WTC11 (cell line): ENCODE data around the gene FALEC.

ENCODE experiments used
- ATF1 ChIP-seq: sonication (generic); formaldehyde crosslinking; IDR thresholded peaks from 2 replicates; pipeline ENCODE4 v1.8.1; 2023; ENCODE audit warnings: mild to moderate bottlenecking, moderate library complexity, missing genetic modification reagents
- CBFB ChIP-seq: sonication (generic); formaldehyde crosslinking; IDR thresholded peaks from 2 replicates; pipeline ENCODE4 v1.8.1; 2022; ENCODE audit warnings: mild to moderate bottlenecking, low read depth, missing genetic modification reagents
- NFYB ChIP-seq: sonication (generic); formaldehyde crosslinking; conservative IDR thresholded peaks from 2 replicates; pipeline ENCODE4 v1.8.0; 2022; ENCODE audit warnings: low read depth, missing genetic modification reagents
- NR3C1 ChIP-seq: sonication (generic); formaldehyde crosslinking; conservative IDR thresholded peaks from 2 replicates; pipeline ENCODE4 v1.8.1; 2023; ENCODE audit warnings: low read depth, mild to moderate bottlenecking, missing genetic modification reagents
- TF ChIP-seq, protein P1 (sequence below): sonication (generic); formaldehyde crosslinking; conservative IDR thresholded peaks from 2 replicates; pipeline ENCODE4 v1.8.1; 2023; ENCODE audit warnings: mild to moderate bottlenecking, low read depth, missing genetic modification reagents, moderate library complexity
- TF ChIP-seq, protein P2 (sequence below): fragments of 200-600 bp; IDR thresholded peaks from 2 replicates; pipeline ENCODE4 v1.8.0; 2022; ENCODE audit warnings: antibody characterized with exemption

DNA sequence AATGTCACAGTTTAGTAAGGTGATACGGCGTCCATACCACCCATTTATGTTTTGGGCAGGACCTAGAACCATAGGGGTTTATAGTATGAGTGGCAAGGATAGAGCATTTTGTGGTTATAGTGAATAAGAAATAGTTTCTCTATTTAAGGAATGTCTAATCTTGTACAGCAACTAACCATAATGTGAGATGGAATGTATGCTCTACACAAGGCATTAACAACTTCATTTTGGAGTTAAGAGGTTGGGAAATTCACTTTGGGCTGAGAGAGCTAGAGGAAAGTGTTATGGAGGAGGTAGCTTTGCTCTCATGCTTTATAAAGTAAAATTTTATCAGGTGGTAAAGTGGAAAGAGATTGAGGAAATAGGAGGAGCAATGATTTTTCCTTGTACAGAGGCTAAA, 66.8 kb downstream of the FALEC start:
- TF ChIP-seq NR3C1 (CRISPR knock-in tag), result no peak
- TF ChIP-seq NFYB (CRISPR knock-in tag), result no peak
- TF ChIP-seq, protein P1, sequence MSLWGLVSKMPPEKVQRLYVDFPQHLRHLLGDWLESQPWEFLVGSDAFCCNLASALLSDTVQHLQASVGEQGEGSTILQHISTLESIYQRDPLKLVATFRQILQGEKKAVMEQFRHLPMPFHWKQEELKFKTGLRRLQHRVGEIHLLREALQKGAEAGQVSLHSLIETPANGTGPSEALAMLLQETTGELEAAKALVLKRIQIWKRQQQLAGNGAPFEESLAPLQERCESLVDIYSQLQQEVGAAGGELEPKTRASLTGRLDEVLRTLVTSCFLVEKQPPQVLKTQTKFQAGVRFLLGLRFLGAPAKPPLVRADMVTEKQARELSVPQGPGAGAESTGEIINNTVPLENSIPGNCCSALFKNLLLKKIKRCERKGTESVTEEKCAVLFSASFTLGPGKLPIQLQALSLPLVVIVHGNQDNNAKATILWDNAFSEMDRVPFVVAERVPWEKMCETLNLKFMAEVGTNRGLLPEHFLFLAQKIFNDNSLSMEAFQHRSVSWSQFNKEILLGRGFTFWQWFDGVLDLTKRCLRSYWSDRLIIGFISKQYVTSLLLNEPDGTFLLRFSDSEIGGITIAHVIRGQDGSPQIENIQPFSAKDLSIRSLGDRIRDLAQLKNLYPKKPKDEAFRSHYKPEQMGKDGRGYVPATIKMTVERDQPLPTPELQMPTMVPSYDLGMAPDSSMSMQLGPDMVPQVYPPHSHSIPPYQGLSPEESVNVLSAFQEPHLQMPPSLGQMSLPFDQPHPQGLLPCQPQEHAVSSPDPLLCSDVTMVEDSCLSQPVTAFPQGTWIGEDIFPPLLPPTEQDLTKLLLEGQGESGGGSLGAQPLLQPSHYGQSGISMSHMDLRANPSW (CRISPR knock-in tag), result no peak
- TF ChIP-seq, protein P2, sequence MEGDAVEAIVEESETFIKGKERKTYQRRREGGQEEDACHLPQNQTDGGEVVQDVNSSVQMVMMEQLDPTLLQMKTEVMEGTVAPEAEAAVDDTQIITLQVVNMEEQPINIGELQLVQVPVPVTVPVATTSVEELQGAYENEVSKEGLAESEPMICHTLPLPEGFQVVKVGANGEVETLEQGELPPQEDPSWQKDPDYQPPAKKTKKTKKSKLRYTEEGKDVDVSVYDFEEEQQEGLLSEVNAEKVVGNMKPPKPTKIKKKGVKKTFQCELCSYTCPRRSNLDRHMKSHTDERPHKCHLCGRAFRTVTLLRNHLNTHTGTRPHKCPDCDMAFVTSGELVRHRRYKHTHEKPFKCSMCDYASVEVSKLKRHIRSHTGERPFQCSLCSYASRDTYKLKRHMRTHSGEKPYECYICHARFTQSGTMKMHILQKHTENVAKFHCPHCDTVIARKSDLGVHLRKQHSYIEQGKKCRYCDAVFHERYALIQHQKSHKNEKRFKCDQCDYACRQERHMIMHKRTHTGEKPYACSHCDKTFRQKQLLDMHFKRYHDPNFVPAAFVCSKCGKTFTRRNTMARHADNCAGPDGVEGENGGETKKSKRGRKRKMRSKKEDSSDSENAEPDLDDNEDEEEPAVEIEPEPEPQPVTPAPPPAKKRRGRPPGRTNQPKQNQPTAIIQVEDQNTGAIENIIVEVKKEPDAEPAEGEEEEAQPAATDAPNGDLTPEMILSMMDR, result no peak
- TF ChIP-seq ATF1 (CRISPR knock-in tag), result no peak
- no peak for TF ChIP-seq CBFB (CRISPR knock-in tag)
